ENCODE data around the gene TLX2.
"Not testable (repeated sequence)": the region's sequence is repeated elsewhere in the genome, so short reads cannot be mapped to it uniquely, and the experiment has no call there.

Gene TLX2

DNA sequence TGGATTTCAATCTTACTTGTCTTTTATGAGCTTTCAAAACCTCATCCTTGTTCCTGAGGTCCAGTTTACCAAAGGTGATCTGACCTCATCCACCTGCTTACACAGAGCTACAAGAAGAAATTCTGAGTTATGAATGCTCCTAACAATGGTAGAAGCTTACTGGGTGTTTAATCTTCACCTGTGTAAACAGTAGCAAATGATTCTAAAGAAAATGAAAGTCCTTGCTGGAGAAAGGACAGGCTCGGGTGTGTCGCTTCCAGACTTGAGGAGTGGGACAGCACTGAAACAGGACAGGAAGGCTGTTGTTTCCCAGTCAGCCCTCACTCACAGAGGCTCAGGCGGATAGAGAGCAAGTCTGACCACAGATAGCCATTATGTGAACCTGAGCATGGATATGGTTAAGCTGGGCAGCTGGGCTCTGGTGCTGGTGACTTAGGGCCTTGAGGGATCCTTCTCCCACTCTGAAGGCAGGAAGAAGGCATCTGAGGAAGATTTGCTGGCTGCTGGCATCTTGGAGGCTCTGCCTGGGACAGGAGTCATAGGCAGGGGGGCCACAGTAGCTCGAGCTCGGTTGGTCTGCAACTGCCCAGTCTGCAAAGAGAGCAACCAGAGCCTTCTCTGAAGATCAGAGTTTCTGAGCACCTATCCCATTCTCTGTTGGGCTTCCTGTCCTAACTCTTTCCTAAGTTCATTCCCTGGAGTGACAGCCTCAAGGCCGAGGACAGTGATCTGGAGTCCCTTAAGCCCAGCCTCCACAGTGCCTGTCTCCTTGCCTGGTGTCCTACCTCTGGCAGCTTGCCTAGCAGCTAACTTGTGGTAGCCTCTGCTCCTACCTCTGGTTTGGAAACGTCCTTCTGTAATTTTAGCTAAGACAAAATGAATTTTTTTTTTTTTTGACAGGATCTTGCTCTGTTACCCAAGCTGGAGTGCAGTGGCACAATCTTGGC, 44.3 kb downstream of the TLX2 start:
- no peak for DNase-seq

DNA sequence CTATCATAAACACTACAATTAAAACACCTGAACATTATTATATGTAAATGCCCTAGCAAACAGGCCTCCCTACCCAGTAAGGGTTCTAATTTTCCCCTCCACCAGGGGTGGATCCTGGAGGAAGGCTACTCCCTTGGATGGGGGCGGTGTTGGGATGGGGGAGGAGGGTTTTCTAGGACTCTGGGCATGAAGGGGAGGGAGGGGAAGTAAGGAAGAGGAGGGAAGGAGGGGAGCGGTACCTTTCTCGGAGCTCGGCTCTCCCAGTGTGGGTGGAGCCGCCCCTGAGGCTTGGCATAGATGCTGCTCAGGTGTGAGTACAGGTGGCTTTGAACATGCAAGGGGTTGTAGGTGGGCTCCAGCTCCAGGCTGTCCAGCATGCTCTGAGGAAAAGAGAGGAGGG, 45.7 kb downstream of the TLX2 start:
- DNase-seq, result no peak

DNA sequence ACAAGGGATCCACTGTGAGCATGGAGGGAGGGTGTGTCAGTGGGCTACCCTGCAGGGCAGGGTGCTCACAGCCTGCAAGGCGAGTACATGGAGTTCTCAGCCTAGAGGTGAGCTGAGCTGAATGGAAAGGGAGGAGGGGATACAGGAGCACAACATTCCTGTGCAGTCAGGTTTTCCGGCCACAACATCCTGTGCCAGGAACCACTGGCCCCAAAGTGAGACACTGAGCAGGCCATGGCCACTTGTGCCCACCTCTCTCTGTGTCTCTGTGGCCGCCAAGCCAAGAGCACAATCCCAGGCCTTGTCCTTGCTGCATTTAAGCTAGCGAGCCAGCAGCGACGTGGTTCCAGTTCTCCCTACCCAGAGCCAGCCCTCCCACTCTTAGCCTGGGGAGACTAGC, 46.3 kb downstream of the TLX2 start:
- no peak for DNase-seq

DNA sequence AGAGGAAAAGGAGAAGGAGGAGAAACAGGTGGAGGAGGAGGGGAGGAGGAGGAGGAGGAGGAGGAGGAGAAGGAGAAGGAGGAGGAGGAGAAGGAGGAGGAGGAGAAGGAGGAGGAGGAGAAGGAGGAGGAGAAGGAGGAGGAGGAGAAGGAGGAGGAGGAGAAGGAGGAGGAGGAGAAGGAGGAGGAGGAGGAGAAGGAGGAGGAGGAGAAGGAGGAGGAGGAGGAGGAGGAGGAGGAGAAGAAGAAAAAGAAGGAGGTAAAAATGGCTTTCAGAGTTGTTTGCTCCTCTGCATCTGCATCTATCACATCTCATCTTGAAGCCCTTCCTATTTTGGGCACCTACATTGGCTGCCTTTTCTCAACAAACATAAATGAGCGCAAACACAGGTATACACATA, 46.8 kb downstream of the TLX2 start:
- DNase-seq, result not testable (repeated sequence)

DNA sequence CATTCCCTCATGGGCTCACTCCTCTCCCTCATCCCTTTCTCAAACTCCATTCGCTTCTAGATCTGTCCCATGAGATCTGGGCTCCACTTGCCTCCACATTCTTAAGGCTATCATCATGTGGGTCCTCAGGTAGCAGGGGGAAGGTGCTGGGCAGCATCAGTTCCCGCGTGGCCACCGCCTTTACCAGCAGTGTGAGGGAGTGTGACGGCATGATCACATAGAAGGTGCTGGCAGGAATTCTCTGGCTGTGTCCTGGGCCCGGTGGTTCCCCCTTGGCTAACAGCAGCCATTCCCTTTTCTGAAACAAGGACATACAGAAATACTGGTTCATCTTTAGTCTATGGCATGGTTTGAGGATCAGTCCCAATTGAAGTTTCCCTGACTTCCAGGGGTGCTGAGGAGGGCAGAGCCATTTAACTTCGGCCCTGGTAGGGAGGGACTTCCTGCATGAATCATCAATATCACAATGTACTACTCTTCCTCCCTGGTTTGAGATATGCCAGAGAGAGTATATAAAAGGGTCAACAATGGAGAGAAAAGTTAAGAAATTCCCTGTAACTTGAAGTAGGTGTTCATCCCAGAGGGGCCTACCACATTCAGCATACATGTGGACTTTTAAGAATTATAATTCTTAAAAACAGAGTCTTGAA, 48.0 kb downstream of the TLX2 start:
- DNase-seq, result no peak

DNA sequence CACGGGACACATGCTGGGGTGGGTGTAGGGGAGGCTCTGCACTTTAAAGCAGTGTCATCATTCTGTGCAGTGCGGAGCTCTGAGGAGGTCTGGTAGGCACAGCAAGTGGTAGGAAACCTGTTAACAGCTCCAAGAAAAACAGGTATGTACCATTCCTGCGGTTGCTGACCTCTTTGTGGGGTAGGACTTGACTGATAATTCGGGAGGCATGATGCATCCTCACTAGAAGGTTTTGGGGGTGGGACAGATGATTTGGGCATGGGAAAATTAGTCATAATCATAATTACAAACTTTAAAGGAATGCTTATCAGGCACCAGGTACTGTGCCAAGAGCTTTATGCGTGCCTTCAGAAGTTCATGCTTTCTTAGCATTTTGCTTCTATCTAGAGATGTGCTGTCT, 50.0 kb downstream of the TLX2 start:
- DNase-seq, result no peak

DNA sequence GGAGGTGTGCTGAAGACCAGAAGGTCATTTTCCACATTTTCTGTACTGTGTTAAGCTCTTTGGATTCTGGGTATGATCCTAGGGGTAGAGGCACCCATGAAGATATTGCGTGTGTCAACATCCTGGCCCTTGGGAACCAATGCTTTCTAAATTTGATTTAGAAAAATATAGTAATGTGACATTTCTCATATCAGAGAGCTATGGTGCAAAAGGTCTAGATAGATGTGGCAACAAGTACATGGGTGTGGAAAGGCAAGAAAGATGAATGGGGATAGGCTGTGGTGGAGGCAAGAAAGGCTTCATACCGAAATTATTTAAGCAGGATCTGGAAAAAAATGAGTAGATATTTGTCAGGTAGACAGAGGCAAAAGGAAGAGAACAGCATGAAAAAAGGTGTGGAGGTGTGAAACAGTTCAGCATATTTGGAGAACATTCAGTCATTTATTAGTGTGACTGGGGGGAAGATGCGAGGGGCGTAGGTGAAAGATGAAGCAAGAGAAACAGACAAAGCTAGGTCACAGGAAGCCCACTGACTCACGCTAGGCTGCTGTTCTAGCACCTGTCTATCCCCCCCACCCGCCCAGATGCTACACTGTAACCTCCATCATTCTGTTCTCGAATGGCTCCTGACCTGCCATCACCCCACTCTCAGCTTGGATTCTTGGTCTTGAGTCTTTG, 52.0 kb downstream of the TLX2 start:
- no peak for DNase-seq

DNA sequence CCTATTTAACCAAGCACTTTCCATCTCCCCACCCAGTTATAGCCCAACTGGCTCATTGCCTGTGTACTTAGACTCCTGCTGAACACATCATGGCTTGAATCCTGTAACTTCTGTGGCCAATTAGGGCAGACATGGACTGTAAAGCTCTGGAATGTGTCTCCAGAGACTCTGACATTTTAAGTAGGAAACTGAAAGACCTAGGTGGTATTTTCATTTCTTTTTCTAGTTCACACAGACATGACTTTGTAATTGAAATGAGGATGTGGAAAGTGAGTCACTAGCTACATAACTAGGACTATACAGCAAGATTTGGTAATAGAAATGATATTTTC, 52.5 kb downstream of the TLX2 start:
- no peak for DNase-seq
